ENCODE data around the gene GABBR2. TPM values are rescaled to one million over a fixed set of nuclear protein-coding genes. Genes with fewer than 3 reads are reported as not detected.

GABBR2 gene
- total RNA-seq, 2 donors from 2014 or later = 0.41 TPM; not detected in 1

DNA sequence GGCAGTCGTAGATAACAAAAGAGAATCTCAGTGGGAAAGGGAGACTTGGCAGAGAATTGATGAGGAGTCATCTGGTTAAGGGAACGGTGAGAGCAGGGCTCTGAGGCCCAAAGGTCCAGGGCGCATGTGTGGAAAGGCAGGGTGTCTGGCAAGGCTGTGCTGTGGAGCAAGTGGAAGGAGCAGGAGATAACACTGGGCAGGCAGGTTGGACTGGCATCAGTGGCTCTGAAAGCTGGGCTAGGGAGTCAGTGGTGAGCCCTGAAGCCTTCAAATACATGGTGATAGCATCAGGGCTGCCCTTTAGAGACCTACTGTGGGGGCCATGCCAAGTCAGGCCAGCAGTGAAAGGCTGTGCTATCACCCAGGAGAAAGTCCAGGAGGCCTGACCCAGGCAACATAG lies 131.3 kb downstream of the GABBR2 start:
- ATAC-seq = no peak
- intact Hi-C loops (cut with DNase I) = no loop called here

DNA sequence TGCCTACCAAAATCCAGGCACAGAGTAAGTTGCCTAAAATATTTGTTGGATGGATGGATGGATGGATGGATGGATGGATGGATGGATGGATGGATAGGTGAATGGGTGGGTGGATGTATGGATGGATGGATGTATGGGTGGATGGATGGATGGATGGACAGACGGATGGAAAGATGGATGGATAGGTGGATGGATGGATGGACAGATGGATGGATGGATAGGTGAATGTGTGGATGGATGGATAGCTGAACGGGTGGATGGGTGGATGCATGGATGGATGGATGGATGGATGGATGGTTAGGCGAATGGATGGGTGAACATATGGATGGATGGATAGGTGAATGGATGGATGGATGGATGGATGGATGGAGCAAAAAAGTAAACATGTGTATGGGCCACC lies 131.9 kb downstream of the GABBR2 start:
- no peak for ATAC-seq
- no peak for DNase-seq
- intact Hi-C loops (cut with DNase I) = no loop called here

More for the DNA sequence above, 131.3 kb downstream of the GABBR2 start:
- DNase-seq = no peak

GRCh38 chr9:98576354-98576753 lies 132.4 kb downstream of the GABBR2 start:
- no peak for ATAC-seq
- intact Hi-C loops (cut with DNase I) = no loop called here
- DNase-seq = no peak

DNA sequence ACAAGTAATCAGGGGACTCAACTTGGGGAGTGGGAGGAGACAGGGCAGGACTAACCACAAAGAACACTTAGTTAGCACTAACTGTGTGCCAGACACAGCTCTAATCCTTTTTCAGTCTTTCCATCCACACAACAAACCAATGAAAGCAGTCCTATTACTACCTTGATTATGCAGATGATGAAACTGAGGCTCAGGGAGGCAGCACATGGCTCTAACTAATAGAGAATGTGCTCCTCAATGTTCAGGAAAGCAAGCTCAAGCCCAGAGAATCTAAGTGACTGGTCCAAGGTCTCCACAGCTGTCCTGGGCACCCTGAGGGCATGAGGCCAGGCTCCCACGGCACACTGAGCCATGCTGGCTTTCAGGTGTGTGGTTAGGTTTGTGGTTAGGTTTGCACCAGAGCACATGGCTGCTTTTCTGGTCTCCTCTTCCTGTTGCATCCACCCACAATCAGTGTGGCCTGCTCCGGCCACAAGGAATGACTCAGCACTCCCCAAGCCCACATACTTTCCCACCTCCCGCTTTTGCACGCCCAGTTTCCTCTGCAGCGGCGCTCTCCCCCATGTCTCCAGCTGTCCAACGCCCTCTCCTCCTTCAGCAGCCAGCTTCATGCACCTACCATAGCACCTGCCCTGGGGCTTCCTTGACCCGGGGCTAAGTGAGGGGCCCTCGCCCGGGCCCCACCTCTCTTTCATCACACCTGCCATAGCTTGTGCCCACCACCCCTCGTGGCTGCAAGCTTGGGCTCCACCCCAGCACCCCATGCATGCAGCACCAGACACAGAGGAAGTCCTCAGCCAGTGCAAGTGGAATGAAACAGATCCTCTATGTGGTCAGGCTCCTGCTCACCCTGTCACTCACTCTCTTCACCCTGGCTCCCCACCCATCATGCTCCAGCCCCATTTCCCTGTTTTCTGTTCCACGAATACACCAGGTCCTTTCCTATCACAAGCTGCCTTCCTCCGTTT lies 133.1 kb downstream of the GABBR2 start:
- ATAC-seq (no peak), DNase-seq (no peak)
- intact Hi-C loops (cut with DNase I) = no loop called here

- intact Hi-C loops (cut with DNase I) = no loop called here
- DNase-seq (no peak), ATAC-seq (no peak)
These were observed 134.9 kb downstream of the GABBR2 start for GRCh38 chr9:98573749-98574278.

GRCh38 chr9:98572796-98573195 lies 135.9 kb downstream of the GABBR2 start:
- DNase-seq (no peak), ATAC-seq (no peak)
- intact Hi-C loops (cut with DNase I) = no loop called here

- ATAC-seq (no peak), DNase-seq (no peak)
- intact Hi-C loops (cut with DNase I) = no loop called here
These were observed 136.6 kb downstream of the GABBR2 start for GRCh38 chr9:98572054-98572627.

DNA sequence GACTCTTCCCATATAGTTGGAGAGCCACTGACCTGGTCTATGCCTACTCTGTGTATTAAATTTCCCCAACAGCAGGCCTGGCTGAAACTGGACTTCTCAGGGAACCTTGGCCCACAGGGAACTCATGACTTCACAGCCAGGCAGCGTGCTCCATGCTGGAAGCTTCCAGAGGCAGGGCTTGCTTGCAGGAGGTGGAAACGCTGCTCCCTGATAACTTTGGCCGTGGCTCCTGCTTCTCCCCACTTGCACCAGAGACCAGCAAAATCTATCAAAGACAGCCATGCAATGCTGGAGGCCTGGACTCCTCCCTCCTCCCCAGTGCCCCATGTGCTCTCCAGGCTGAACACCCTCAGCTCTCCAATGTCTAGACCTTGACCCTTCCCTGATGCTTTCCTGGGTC lies 137.1 kb downstream of the GABBR2 start:
- ATAC-seq (no peak), DNase-seq (no peak)
- intact Hi-C loops (cut with DNase I) = no loop called here

GRCh38 chr9:98570663-98571440 lies 137.9 kb downstream of the GABBR2 start:
- ATAC-seq = no peak
- intact Hi-C loops (cut with DNase I) = no loop called here
- no peak for DNase-seq

GRCh38 chr9:98570055-98570454 lies 138.7 kb downstream of the GABBR2 start:
- DNase-seq = no peak
- intact Hi-C loops (cut with DNase I) = no loop called here

GRCh38 chr9:98569491-98569890 lies 139.2 kb downstream of the GABBR2 start:
- no peak for ATAC-seq
- DNase-seq = no peak
- intact Hi-C loops (cut with DNase I) = no loop called here

More at GRCh38 chr9:98570055-98570454, 138.7 kb downstream of the GABBR2 start:
- ATAC-seq = no peak

GRCh38 chr9:98568909-98569469 lies 139.7 kb downstream of the GABBR2 start:
- no peak for DNase-seq
- intact Hi-C loops (cut with DNase I) = no loop called here
- ATAC-seq = no peak

DNA sequence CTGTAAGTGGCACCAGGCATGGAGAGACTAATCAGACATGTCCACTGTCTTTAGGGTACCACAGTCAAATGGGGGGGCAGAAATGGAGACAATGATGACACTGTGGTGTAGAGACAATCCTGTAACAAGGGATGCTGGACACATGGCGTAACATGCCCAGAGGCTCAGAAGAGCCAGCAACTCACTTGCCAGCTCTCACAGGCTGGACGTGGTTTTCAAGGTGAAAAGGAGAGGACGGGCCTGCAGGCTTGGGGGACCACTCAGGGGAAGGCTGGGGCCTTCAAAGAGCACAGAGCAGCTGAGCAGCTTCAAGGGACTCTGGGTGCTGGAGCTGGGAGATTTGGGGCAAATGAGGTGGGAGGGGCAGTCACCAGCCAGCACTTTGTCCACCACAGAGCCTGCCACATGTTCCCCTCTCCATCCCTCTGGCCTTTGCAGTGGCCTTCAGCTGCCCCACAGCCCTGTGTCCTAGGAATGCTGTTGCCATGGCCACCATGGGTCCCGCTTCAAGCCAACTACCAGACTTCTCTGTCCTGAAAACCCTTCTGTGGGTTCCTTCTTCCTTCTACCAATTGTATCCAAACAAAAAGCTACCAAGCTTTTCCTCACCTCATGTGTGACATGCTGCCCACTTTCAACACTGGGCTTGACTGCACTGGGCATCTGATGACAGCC lies 140.4 kb downstream of the GABBR2 start:
- ATAC-seq (no peak), DNase-seq (no peak)
- intact Hi-C loops (cut with DNase I) = no loop called here

- ATAC-seq (no peak), DNase-seq (no peak)
- intact Hi-C loops (cut with DNase I) = no loop called here
These were observed 141.0 kb downstream of the GABBR2 start for GRCh38 chr9:98567540-98568233.

DNA sequence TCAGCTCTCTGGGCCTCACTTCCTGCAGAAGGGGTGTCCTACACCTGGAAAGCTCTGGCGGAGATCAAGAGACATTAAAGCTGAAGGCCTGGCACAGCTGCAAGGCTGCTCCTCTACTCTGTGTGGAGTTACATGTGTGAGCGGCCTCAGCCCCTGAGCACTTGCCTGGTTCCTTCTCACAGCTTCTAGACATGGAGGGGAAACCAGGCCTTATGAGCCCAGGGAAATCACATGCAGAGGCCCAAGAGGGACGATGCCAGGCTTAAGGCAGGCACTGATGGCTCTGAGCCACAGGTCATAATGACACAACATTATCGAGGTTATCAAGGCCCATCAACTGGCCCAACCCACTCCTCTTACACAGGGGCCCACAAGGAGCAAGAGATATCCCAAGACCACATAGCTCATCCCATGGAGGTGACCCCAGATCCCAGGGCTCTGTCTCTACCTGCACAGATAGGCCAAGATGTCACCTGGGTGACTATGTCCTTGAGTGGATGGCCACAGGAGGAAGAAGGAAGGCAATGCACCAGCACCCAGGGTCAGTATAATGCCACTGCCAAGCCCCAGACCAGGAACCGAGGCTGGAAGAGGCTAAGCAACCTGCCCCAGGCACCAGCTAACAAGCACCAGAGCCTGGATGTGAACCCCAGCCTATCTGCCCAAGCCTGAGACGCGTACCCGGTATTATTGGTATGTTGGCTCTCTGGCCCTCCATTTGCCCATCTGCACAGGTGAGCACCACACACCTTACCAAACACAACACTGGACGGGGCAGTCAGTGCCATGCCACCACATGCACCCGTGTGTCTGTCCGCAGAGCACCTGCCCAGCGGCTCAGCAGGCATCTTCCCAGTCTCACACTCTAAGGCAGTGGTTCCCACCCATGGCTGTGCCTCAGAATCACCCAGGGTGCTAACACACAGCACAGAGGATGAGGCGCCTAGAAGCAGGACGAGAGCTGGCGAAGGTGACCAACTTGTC lies 143.3 kb downstream of the GABBR2 start:
- DNase-seq = no peak
- intact Hi-C loops (cut with DNase I) = no loop called here
- ATAC-seq = no peak

- intact Hi-C loops (cut with DNase I) = no loop called here
- DNase-seq (no peak), ATAC-seq (no peak)
These were observed 144.0 kb downstream of the GABBR2 start for GRCh38 chr9:98564714-98565113.

DNA sequence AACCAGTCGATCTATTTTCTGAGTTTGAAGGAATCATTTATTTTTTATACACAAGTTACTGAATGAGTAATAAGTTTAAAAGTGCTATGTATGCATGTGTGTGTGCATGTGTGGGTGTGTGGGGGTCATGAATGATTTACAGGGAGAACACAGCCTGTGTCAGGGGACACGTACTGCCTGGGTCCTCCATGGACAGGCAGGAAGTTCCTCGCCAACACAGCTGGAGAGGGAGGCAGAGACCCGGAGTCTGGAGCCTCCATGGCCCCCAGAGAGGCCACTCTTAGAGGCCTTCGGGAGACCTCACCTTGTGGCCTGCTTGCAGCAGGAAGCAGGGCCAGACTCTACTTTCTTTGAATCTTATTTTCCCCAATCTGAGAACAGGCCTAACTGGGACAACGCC lies 144.7 kb downstream of the GABBR2 start:
- DNase-seq (no peak), ATAC-seq (no peak)
- intact Hi-C loops (cut with DNase I) = no loop called here

All from left cardiac atrium (tissue), 4 donors.